GM20000 (cell line): ENCODE data around the gene CHI3L2.

Source experiments
- DNase-seq: peaks from one replicate; pipeline ENCODE4 v3.0.0; 2012; ENCODE audit warnings: low spot score
- TF ChIP-seq, protein P1 (sequence below): IDR thresholded peaks from 2 replicates; pipeline ENCODE4 v1.5.1; 2012; ENCODE audit warnings: mild to moderate bottlenecking, control low read depth; ENCODE audit errors: extremely low read depth, missing control alignments

CHI3L2 gene

DNA sequence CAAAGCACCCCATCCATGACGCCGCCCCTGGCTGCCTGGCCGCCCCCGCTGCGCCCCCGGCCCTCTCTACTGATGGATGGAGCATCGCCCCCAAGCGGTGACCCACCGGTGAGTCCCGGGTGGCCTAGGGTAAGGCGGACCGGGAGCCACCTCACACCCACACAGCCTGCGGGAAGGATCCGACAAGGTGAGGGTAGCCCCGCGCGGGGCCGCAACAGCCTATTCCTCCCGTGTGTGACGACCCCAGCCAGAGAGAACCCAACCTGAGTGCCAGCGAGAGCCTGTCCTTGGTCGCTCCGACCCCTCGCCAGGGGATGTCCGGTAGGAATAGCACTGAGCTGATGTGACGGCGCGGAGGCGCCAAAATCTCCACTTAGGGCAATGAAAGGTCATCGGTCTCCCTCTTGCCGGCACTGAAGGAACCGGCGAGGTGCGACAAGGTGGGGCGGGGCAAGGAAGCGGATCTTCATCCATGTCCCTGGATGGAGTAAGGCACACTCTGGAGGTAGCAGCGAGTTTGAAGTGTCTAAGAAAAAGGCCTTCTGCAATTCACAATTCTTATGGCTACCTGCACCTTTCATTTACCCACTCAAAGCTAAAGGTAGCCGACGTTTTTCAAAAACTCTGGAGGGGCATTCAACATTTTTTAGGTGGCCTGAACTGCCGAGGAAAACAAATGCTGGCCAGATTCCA, 43.4 kb downstream of the CHI3L2 start:
- TF ChIP-seq, protein P1, sequence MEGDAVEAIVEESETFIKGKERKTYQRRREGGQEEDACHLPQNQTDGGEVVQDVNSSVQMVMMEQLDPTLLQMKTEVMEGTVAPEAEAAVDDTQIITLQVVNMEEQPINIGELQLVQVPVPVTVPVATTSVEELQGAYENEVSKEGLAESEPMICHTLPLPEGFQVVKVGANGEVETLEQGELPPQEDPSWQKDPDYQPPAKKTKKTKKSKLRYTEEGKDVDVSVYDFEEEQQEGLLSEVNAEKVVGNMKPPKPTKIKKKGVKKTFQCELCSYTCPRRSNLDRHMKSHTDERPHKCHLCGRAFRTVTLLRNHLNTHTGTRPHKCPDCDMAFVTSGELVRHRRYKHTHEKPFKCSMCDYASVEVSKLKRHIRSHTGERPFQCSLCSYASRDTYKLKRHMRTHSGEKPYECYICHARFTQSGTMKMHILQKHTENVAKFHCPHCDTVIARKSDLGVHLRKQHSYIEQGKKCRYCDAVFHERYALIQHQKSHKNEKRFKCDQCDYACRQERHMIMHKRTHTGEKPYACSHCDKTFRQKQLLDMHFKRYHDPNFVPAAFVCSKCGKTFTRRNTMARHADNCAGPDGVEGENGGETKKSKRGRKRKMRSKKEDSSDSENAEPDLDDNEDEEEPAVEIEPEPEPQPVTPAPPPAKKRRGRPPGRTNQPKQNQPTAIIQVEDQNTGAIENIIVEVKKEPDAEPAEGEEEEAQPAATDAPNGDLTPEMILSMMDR = no peak
- no peak for DNase-seq

- TF ChIP-seq, protein P1 = no peak
- DNase-seq = no peak
Measured at GRCh38 chr1:111271464-111271801, 43.9 kb downstream of the CHI3L2 start.

DNA sequence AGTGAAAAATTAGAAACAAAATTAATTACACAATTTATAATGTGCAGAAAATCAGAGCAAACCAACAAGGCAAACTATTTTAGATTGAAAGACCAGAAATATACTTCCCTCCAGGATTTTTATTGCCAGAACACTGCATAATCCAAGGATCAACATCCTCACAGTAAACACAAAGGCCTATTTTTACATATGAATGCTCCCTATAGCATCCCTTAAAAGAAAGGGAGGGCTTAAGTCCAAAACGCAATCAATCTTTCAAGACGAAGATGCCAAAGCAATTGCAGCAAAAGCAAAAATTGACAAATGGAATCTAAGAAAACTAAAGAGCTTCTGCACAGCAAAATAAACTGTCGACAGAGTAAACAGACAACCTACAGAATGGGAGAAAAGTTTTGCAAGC, 44.6 kb downstream of the CHI3L2 start:
- DNase-seq = no peak
- TF ChIP-seq, protein P1 = no peak

DNA sequence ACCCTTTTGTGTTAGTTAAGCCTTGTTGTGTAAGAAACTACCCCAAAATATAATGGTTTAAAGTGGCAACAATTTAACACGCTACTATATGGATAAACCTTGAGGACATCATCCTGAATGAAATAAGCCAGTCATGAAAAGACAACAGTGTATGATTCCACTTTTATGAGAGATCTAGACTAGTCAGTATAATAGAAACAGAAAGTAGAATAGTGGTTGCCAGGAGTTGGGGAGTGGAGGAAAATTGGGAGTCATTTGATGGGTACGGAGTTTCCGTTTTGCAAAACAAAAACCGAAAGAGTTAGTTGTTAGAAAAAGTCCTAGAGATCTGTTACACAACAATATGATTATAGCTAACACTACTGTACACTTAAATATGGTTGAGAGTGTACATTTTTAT, 47.1 kb downstream of the CHI3L2 start:
- TF ChIP-seq, protein P1 = no peak

DNA sequence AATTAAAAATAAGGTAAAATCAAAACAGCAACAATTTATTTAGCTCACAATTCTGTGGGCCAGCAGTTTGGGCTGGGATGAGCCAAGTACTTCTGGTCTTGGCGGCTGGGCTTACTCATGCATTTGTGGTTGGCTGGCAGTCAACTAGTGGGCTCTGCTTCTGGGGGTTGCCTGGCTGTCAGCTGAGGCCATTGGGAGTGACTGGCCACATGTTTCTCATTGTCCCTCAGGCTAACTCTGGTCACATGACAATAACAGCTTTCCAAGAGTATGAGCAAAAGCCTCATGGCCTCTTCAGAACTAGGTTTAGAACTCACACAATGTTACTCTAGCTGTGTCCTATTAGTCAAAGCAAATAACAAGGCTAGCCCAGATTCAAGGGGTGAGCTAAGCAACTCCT, 47.6 kb downstream of the CHI3L2 start:
- TF ChIP-seq, protein P1 = no peak
- DNase-seq = no peak

More for the DNA sequence above, 47.1 kb downstream of the CHI3L2 start:
- DNase-seq = peak; percentile 25

GRCh38 chr1:111275780-111276433, 48.4 kb downstream of the CHI3L2 start:
- DNase-seq = no peak
- TF ChIP-seq, protein P1 = no peak

GRCh38 chr1:111279144-111279543, 51.6 kb downstream of the CHI3L2 start:
- TF ChIP-seq, protein P1 = no peak
- no peak for DNase-seq
